NCI-H446 treated with DMSO at 0.1 percent for 48 hours (cell line): ENCODE results near the gene CLCNKB.
"Not testable (repeated sequence)": the region's sequence is repeated elsewhere in the genome, so short reads cannot be mapped to it uniquely, and the experiment has no call there.

ENCODE experiments used
- DNase-seq: peaks from one replicate; lab custom pipeline; 2025; lab: John Stamatoyannopoulos, UW

The CLCNKB gene

DNA sequence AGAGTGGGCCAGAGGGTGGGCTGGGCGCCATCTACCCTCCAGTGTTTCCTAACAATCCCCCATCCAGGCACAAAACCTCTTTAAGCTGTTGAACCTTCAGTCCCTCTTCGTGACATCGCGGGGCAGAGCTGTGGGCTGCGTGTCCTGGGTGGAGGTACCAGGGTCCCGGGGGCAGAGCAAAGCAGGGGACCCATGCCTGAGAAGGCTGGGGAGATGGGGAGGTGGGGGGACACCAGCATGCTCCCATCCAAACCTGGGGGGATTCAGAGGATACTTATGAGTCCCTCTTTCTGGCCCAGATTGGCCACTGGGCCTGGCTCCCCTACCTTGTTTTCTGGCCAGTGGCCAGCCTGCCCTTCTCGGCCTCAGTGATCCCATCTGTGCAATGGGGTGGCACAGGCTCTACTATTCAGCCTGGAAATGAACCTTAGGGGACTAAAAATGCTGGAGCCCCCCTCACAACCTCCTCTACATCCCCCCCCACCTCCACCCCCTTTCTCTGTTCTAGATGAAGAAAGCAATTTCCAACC, 10.4 kb upstream of the CLCNKB start:
- DNase-seq: not testable (repeated sequence)

DNA sequence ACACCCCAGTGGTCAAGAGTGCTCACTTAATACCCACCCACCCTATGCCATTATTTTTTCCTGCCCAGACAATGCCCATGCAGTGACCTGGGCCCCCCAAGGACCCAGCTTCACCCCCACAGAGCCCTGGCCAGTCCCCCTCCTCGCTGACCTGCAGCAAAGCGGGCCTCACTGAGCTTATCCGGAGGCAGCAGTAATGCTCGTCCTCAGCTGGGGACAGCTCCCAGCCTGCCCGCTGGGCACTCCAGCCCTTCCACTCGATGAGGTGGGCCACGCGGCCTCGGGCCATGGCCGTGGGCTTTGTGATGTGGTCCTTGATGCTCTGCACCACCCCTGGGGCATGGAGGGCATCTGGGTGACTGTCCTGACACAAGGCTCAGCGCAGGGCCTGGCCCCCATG, 7.1 kb upstream of the CLCNKB start:
- not testable (repeated sequence) for DNase-seq

GRCh38 chr1:16038620-16038912, 5.0 kb upstream of the CLCNKB start:
- no peak for DNase-seq

DNA sequence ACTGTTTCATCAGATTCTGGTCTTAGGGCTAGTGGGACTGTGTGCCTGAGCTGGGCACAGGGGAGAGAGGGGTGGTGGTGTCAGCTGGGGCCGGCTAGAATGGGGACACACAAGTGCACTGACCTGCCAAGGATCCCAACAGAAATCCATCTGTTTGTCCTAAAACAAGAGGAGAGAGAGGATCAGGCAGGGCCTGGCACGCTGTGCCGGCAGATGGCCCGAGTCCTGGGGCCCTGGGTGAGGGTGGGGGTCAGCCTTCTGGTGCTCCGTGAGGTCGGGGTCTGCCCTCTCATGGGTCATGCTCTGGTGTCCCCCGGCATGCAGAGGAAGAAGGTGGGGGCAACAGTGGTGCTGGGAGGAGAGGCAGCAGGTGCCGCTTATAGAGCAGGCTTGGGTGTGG, 3.7 kb upstream of the CLCNKB start:
- DNase-seq: not testable (repeated sequence)

DNA sequence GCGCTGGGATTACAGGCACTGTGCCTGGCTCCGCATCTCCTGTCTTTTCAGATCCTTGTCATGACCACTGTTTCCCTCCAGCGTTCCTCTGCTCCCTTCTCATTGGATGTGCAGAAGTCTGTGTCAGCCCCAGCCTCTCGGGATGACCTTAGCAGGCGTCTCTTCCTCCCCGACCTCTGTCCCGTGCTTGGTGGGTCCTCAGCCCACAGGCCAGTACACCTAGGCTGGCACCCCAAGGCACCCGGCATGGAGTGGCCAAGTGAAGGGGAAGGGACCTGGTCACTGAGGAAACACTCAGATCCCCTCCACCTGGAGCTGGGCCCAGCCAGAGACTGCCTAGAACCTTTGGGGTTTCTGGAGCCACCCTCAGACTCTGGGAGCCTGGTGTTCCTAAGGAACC, 2.4 kb upstream of the CLCNKB start:
- DNase-seq: no peak

- DNase-seq: no peak
Observed at GRCh38 chr1:16042096-16042495, 1.5 kb upstream of the CLCNKB start.

- DNase-seq: not testable (repeated sequence)
Observed at GRCh38 chr1:16042654-16043053, 928 bp upstream of the CLCNKB start.

GRCh38 chr1:16043950-16044349, 368 bp downstream of the CLCNKB start:
- no peak for DNase-seq

GRCh38 chr1:16046842-16047241, 3.3 kb downstream of the CLCNKB start:
- no peak for DNase-seq

DNA sequence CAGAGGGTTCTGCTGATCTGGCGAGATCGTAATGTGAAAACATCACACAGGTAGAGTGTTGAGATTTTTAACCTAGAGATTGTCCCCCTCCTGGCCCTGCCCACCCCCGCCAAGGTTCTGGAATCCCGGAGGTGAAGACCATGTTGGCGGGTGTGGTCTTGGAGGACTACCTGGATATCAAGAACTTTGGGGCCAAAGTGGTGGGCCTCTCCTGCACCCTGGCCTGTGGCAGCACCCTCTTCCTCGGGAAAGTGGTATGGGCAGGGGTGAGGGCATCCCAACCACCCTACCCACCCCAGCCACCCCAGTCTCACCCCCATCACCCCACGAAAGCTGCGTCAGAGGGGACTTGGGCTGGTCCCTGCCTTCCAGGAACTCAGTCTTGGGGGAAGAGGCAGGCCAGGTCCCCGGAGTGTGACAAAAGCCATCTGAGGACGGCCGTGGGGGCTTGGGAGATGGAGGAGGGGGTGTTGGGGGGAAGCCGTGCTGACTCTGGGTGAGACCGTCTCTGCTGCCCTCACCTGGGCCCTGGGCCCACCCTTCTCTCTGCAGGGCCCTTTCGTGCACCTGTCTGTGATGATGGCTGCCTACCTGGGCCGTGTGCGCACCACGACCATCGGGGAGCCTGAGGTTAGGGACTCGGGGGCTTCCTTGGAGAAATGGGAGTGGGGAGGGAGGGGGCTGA, 4.4 kb downstream of the CLCNKB start:
- no peak for DNase-seq

GRCh38 chr1:16048573-16049189, 5.1 kb downstream of the CLCNKB start:
- DNase-seq: no peak

DNA sequence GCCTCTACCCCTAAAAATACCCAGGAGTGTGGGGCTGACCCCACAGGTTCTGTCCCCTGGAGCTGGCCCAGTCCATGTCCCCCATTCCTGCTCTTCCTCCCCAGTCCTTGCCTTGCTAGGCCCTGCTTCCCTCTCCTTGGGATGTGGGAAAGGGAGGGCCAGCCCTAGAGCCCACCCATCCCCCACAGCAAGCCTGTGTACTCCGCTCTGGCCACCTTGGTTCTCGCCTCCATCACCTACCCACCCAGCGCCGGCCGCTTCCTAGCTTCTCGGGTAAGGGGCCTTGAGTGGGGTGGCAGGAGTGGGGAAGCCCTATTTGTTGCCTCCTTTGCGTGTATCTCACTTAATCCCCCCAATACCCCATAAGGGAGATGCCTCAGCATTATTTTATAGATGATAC, 6.7 kb downstream of the CLCNKB start:
- DNase-seq: no peak

DNA sequence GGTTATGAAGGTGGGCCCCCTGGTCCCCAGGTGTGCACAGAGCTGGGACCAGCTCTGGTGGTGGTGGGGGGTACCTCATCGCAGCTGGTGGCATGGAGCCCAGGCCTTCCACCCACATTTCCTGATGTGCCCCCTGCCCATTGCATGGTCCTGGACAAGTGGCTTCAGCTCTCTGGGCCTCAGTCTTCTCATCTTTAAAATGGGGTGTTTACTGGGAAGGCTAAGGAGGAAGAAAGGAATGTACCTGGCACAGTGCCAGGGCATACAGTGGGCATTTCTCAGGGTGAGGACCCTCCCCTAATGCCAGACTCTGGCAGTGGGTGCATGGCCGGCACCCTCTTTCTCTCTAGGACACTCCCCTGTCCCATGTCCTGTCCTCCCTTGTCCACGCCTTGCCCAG, 7.5 kb downstream of the CLCNKB start:
- no peak for DNase-seq

- not testable (repeated sequence) for DNase-seq
Observed at GRCh38 chr1:16051949-16052348, 8.4 kb downstream of the CLCNKB start.

DNA sequence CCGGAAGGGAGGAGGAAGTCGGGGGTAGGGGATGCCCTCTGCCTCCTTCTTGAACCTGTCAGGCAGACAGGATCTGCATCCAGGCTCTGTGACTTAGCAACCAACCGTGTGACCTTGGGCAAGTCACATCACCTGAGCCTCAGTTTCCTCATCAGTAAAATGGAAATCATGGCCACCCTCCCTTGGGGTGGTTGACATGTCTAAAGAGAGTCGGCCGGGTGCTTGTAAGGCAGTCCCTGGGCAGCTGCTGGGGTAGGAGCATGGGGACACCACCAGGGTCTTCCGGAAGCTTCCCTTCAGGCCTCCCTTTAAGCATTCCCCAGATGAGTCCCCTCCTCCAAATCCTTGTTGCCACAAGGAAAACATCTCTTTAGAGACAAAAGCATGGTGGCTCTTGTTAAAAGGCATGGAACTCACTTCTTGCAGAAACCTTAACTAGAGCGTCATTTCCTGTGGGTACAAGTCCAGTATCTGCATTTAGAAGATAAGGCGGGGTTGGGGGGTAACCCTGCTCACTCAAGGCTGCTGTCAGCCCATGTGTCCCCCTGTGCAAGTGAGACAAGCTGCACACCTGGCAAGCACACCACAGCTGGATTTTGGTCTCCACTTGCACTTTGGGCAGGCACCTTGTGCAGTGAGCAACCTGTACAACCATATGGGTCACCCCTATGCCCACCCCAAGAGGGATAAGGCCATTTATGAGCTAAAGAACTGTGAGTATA, 10.4 kb downstream of the CLCNKB start:
- DNase-seq: no peak

DNA sequence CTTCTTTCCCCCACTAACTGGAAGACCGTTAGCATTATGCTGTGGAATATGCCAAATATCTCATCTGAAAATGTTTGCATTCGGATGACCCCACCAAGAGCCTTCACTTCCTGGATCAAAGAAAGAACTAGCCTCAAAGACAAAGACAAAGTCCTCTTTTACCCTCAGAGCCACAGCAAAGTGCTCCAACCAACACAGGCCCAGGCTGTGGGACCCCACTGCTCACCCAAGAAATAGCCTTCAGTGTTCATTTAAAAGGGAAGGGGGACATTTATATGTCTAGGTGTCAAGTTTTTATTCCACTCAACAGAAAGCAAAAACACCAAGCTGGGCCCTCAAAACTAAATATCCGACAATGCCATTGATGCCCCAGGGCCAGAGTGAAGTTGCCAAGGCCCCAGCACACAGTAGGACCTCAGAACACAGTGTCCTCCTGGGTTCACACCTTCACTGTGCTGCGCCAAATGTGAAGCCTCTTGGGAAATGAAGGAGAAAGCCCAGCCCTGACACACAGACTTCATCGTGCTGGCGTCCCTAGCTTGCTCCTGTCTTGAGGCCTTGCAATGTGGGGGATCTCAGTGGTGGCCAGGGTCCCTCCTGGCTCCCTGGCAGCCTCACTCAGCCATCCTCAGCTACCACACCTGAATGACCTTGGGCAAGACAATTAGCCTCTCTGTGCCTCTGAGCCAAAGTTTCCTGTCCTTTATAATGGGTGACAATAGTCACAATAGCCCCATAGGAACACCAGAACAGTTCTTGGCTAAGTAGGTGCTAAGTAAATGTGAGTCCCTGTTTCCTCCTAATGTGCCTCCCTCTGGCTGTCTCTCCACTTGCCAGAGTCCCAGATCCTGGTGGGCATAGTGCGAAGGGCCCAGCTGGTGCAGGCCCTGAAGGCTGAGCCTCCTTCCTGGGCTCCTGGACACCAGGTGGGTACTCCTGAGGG, 11.3 kb downstream of the CLCNKB start:
- DNase-seq: no peak

- DNase-seq: no peak
Observed at GRCh38 chr1:16055613-16056520, 12.3 kb downstream of the CLCNKB start.

DNA sequence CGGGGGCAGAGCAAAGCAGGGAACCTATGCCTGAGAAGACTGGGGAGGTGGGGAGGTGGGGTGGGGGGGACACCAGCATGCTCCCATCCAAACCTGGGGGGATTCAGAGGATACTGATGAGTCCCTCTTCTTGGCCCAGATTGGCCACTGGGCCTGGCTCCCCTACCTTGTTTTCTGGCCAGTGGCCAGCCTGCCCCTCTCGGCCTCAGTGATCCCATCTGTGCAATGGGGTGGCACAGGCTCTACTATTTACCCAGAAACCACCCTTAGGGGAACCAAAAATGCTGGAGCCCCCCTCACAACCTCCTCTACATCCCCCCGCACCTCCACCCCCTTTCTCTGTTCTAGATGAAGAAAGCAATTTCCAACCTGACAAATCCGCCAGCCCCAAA, 12.9 kb downstream of the CLCNKB start:
- DNase-seq: not testable (repeated sequence)

DNA sequence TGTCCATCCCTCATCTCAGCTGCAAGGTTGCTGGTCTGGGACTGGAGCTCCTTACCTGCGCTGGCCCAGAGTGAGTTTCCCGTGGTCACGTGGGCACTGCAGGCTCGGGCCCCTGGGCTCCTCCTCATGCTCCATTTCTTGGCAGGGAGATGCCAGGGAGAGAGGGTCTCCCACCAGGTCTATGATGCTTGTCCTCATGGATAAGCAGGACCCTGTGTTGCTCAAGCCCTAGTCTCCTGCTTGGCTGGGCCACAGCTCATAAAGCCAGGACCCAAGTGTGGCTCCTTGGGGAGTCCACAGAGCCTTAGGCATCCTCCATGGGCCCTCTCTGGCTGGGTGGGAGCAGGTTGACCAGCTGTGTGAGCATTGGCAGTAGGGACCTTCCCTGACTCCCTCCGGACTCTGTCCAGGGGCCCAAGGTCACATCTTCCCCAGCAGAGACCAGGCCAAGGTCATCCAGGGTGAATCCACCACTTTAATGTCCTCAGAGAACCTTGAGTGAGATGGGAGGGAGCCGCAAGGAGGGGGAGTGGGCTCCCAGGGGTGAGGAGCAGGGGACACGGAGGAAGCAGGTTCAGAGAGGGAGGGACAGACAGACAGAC, 13.8 kb downstream of the CLCNKB start:
- DNase-seq: not testable (repeated sequence)

DNA sequence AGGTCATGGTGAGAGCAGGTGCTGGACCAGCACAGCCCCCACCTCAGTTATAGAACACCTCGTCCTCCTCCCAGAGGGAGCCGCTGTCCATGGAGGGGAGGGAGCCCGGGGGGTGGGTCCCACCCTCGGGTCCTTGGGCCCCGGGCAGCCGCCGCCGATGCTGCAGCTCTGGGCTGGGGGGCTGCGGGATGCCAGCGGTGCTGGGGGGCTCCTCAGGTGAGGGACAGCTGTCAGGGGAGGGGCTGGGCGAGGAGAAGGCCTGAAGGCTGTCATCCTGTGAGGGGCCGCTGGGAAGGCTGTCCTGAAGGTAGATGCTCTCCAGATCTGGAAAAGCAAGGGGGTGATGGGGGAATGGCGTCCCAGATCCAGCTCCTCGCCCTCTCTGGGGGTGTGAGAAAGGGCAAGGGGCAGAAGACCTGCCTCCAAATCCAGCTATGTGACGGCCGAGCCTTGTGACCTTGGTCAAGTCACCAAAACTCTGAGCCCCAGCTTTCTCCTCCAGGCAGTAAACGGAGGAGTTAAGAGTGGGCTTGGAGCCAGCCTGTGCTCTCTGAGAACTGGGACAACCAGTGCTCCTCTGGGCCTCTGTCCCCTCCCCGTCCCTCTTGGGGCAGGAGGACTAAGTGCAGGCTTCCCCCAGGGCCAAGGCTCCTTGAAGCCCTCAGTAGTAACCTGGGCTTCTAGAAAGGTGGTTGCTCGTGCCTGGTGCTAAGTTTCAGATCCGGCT, 15.0 kb downstream of the CLCNKB start:
- not testable (repeated sequence) for DNase-seq
